Activated naive CD4-positive, alpha-beta T cell treated with anti-CD3 and anti-CD28 coated beads, Interleukin-2, amount 10 ng/mL, durations not matched to agents 7 days and 5 days (primary cell): ENCODE results near the gene LMF1.
"Not testable (repeated sequence)": the region's sequence is repeated elsewhere in the genome, so short reads cannot be mapped to it uniquely, and the experiment has no call there.

Experiments
- CTCF ChIA-PET: fragments of 350-600 bp; sonication (Branson Sonifier 250); formaldehyde crosslinking; loops from one replicate; lab custom pipeline; 2021; ENCODE audit warnings: antibody characterized with exemption; lab: Charles Lee
- DNase-seq: peaks from one replicate; pipeline ENCODE4 v3.0.0-alpha.2; 2020
- H3K27ac Mint-ChIP-seq: one replicate; pipeline ENCODE4 v1.8.0; 2021; ENCODE audit warnings: mild to moderate bottlenecking, moderate library complexity, mixed read lengths
- H3K27me3 Mint-ChIP-seq: one replicate; pipeline ENCODE4 v1.8.0; 2021; ENCODE audit warnings: mild to moderate bottlenecking, mixed read lengths
- H3K36me3 Mint-ChIP-seq: one replicate; pipeline ENCODE4 v1.8.0; 2021; ENCODE audit warnings: mixed read lengths
- H3K4me1 Mint-ChIP-seq: one replicate; pipeline ENCODE4 v1.8.0; 2021; ENCODE audit warnings: mixed read lengths
- H3K4me3 Mint-ChIP-seq: one replicate; pipeline ENCODE4 v1.8.0; 2021; ENCODE audit warnings: mild to moderate bottlenecking, moderate library complexity, mixed read lengths
- H3K9me3 Mint-ChIP-seq: one replicate; pipeline ENCODE4 v1.8.0; 2021; ENCODE audit warnings: mixed read lengths

LMF1 gene

GRCh38 chr16:888901-889570 is 81.7 kb downstream of the LMF1 start:
- no peaks in the 10 kb centered on the region for H3K4me1 Mint-ChIP-seq
- H3K4me3 Mint-ChIP-seq, result no peak overlapping the region
- no peak for DNase-seq
- CTCF ChIA-PET, result no interaction called here
- H3K36me3 Mint-ChIP-seq, result no peaks in the 10 kb centered on the region
- H3K27me3 Mint-ChIP-seq, result no peaks in the 10 kb centered on the region
- H3K27ac Mint-ChIP-seq, result no peak overlapping the region
- no peaks in the 10 kb centered on the region for H3K9me3 Mint-ChIP-seq

DNA sequence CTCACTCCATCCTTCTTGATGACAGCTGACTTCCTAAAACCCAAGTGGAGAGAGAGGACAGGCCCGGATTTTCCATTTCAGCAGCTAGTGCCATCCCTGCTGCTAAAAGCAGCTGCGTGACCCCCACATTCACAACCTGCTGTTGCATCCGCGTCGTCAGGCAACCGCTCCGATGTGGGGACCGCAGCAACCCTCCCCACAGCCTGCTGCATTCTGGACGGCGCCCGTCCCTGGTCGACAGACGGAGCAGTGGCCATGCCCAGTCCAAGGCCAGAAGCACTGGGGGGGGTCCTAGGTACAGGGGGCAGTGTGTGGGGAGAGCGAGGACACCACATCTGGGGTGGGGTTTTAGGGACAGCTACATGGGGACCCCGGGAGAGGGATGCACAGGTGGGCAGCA is 82.3 kb downstream of the LMF1 start:
- H3K36me3 Mint-ChIP-seq, DNase-seq, H3K27ac Mint-ChIP-seq, H3K9me3 Mint-ChIP-seq, H3K4me1 Mint-ChIP-seq, H3K4me3 Mint-ChIP-seq, CTCF ChIA-PET, H3K27me3 Mint-ChIP-seq: not testable (repeated sequence)

GRCh38 chr16:887846-888245 is 82.9 kb downstream of the LMF1 start:
- H3K4me3 Mint-ChIP-seq, result no peak overlapping the region
- H3K36me3 Mint-ChIP-seq, result no peaks in the 10 kb centered on the region
- DNase-seq, result no peak
- H3K27ac Mint-ChIP-seq, result no peak overlapping the region
- H3K27me3 Mint-ChIP-seq, result no peaks in the 10 kb centered on the region
- CTCF ChIA-PET, result no interaction called here
- H3K9me3 Mint-ChIP-seq, result no peaks in the 10 kb centered on the region
- H3K4me1 Mint-ChIP-seq, result no peaks in the 10 kb centered on the region

DNA sequence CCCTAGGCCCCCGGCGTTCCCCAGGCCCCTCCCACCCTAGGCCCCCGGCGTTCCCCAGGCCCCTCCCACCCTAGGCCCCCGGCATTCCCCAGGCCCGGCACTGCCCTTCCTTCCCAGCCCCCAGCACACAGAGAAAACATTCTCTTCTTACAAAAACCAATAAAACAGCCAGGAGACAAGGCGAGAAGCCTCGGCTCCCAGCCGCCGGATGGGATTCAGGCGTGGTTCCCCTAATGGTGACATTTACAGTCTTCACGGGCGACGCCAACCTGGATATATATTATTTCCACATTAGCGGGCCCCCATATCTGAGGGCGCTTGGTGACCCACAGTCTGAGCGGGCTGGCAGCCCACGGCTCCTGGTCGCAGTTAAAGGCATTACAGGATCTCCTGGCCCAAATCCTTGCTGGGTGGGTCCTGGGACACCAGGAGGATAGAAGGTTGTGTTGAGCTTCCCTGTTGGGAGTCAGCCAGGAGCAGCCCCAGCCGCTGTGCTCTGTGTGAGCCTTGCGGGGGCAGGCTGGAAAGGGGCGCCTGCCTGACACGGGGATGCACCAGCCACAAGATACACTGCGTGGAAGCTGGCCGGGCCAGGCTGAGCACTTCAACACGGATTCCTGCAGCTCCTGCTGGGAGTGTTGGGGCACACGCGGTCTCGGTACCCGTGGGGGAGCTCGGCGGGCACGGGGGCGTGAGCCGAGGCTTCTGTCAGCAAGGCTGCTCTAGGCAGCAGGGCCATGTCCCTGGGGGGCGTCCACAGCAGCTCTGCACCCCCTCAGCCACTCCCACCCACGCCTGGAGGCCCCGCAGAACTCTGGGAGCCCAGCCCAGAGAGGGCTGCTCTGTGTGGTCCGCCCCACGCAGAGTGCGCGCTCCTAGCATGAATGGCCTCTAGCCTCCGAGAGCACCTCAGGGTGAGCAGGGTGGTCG is 83.7 kb downstream of the LMF1 start:
- H3K9me3 Mint-ChIP-seq, result no peaks in the 10 kb centered on the region
- CTCF ChIA-PET, result no interaction called here

GRCh38 chr16:886084-886543 is 84.7 kb downstream of the LMF1 start:
- Mint-ChIP-seq H3K4me3 (no peak overlapping the region), H3K4me1 (no peaks in the 10 kb centered on the region), H3K27ac (no peak overlapping the region), H3K9me3 (no peaks in the 10 kb centered on the region), H3K36me3 (no peaks in the 10 kb centered on the region), H3K27me3 (no peaks in the 10 kb centered on the region)
- CTCF ChIA-PET, result no interaction called here
- no peak for DNase-seq

More for the DNA sequence above, 83.7 kb downstream of the LMF1 start:
- Mint-ChIP-seq H3K4me1 (no peaks in the 10 kb centered on the region), H3K27ac (no peak overlapping the region), H3K36me3 (no peaks in the 10 kb centered on the region), H3K27me3 (no peaks in the 10 kb centered on the region), H3K4me3 (no peak overlapping the region)
- no peak for DNase-seq

DNA sequence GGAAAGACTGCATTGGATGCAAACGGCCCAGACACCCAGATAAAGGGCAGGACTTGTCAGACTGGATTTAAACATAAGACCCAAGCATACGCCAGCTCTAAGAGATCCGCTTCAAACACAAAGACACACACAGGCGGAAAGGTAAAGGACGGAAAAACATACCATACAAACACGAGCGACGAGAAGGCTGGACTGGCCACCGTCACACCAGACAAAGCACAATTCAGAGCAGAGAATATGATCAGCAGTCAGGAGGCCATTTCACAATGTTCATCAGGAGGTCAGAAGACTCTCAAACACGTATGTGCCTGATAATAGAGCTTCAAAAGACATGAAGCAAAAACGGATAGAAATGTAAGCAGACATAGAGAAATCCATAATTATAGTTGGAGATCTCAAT is 85.4 kb downstream of the LMF1 start:
- no peak overlapping the region for H3K27ac Mint-ChIP-seq
- no peaks in the 10 kb centered on the region for H3K9me3 Mint-ChIP-seq
- DNase-seq, result no peak
- H3K36me3 Mint-ChIP-seq, result no peaks in the 10 kb centered on the region
- H3K4me3 Mint-ChIP-seq, result no peak overlapping the region
- H3K27me3 Mint-ChIP-seq, result no peaks in the 10 kb centered on the region
- no peaks in the 10 kb centered on the region for H3K4me1 Mint-ChIP-seq
- CTCF ChIA-PET, result interaction anchor here (0.6 kb wide), 1 partner anchor 1880 kb away, joined by 3 read pairs; no protein-coding TSS in a partner anchor

DNA sequence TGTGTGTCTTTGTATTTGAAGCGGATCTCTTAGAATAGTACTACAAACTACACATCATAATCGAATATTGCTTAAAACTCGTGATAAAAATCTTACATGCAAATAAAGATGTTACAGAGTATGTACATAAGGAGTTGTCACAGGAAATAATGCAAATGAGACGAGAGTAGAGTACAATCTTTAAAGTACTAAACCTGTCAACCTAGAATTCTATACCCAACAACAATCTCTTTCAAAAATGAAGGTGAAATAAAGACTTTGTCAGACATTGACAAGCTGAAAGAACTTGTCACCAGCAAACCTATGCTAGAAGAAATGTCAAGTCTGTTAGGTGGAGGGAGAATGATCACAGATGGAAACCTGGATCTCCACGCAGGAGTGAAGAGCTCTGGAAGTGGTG is 86.6 kb downstream of the LMF1 start:
- Mint-ChIP-seq H3K36me3 (no peaks in the 10 kb centered on the region), H3K4me1 (no peaks in the 10 kb centered on the region), H3K4me3 (no peak overlapping the region), H3K9me3 (no peaks in the 10 kb centered on the region), H3K27me3 (no peaks in the 10 kb centered on the region), H3K27ac (no peak overlapping the region)
- CTCF ChIA-PET, result interaction anchor here (0.7 kb wide), 1 partner anchor 262 kb away, joined by 5 read pairs; no protein-coding TSS in a partner anchor
- no peak for DNase-seq

DNA sequence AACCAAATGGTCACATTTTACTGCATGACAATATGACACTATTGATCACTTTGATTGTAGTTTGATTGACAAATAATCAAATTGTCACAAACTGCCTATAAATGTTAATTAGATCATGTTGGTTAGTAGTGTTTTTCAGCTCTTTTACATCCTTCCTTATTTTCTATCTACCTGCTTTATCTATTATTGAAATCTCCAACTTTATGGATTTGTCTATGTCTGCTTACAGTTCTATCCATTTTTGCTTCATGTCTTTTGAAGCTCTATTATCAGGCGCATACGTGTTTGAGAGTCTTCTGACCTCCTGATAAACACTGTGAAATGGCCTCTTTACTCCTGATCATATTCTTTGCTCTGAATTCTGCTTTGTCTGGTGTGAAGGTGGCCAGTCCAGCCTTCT is 87.0 kb downstream of the LMF1 start:
- Mint-ChIP-seq H3K27me3 (no peaks in the 10 kb centered on the region), H3K4me1 (no peaks in the 10 kb centered on the region), H3K36me3 (no peaks in the 10 kb centered on the region), H3K27ac (no peak overlapping the region), H3K9me3 (no peaks in the 10 kb centered on the region), H3K4me3 (no peak overlapping the region)
- CTCF ChIA-PET, result no interaction called here
- DNase-seq, result no peak

DNA sequence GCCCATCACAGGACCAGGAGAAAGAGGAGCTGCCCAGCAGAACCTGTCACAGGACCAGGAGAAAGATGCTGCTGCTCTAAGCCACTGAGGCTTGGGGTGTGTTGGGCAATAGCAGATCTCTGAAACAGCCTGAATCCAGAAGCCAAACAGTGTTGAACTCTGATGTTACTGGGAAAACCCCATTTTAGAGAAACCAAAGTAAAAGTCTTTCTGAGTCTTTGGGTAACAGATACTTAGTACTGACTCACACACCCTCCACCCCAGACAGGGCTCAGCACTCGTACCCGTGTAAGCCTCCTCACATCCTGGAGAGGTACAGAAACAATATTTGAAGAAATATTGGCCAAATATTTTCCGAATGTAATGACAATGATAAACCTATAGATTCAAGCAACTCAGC is 87.4 kb downstream of the LMF1 start:
- no peak overlapping the region for H3K4me3 Mint-ChIP-seq
- no peaks in the 10 kb centered on the region for H3K4me1 Mint-ChIP-seq
- H3K36me3 Mint-ChIP-seq, result no peaks in the 10 kb centered on the region
- no peaks in the 10 kb centered on the region for H3K27me3 Mint-ChIP-seq
- CTCF ChIA-PET, result no interaction called here
- DNase-seq, result no peak
- no peaks in the 10 kb centered on the region for H3K9me3 Mint-ChIP-seq
- no peak overlapping the region for H3K27ac Mint-ChIP-seq

DNA sequence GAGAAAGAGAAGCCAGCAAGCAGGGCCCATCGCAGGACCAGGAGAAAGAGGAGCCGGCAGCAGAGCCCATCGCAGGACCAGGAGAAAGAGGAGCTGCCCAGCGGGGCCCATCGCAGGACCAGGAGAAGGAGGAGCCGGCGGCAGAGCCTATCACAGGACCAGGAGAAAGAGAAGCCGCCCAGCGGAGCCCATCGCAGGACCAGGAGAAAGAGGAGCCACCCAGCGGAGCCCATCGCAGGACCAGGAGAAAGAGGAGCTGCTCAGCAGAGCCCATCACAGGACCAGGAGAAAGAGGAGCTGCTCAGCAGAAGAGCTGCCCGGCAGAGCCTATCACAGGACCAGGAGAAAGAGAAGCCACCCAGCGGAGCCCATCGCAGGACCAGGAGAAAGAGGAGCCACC is 88.1 kb downstream of the LMF1 start:
- H3K27ac Mint-ChIP-seq, DNase-seq, H3K4me1 Mint-ChIP-seq, CTCF ChIA-PET, H3K9me3 Mint-ChIP-seq, H3K4me3 Mint-ChIP-seq, H3K36me3 Mint-ChIP-seq, H3K27me3 Mint-ChIP-seq: not testable (repeated sequence)

GRCh38 chr16:882256-882655 is 88.5 kb downstream of the LMF1 start:
- no peak overlapping the region for H3K27ac Mint-ChIP-seq
- no peak overlapping the region for H3K4me3 Mint-ChIP-seq
- DNase-seq, result no peak
- no peaks in the 10 kb centered on the region for H3K9me3 Mint-ChIP-seq
- no peaks in the 10 kb centered on the region for H3K36me3 Mint-ChIP-seq
- H3K27me3 Mint-ChIP-seq, result no peaks in the 10 kb centered on the region
- H3K4me1 Mint-ChIP-seq, result no peaks in the 10 kb centered on the region
- CTCF ChIA-PET, result no interaction called here

- no peaks in the 10 kb centered on the region for H3K4me1 Mint-ChIP-seq
- no peaks in the 10 kb centered on the region for H3K36me3 Mint-ChIP-seq
- no peak overlapping the region for H3K27ac Mint-ChIP-seq
- no peaks in the 10 kb centered on the region for H3K9me3 Mint-ChIP-seq
- DNase-seq, result no peak
- CTCF ChIA-PET, result no interaction called here
- no peaks in the 10 kb centered on the region for H3K27me3 Mint-ChIP-seq
- H3K4me3 Mint-ChIP-seq, result no peak overlapping the region
Measured at GRCh38 chr16:881219-882097, 89.3 kb downstream of the LMF1 start.

DNA sequence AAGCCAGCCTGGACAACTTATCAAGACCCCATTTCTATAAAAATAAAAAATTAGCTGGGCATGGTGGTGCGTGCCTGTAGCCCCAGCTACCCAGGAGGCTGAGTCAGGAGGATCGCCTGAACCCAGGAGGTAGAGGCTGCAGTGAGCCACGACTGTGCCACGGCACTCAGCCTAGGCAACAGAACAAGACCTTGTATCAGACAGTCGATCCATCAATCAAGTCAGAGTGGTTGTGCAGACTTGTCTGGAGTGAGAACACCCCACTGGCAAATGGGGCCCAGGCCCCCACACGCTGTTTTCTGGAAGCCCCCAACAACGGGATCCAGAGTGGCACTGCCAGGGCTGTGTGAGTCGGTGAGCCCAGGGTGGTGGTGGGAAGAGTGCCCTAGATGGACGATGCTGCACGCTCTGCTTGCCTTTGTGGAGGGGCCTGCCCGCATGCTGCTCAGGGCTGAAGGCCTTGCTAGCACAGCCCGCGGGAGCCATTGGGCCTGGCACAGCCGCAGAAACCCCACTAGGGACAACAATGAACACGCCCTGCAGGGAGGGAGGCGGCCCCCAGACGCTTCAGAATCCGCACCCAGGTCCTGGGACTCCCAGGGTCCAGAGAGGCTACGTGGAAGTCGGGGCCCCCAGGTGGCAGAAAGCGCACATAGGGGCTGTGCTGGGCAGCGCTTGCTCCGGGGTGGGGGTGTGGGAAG is 90.2 kb downstream of the LMF1 start:
- no peak overlapping the region for H3K27ac Mint-ChIP-seq
- H3K4me3 Mint-ChIP-seq, result no peak overlapping the region
- no peaks in the 10 kb centered on the region for H3K27me3 Mint-ChIP-seq
- DNase-seq, result no peak
- H3K36me3 Mint-ChIP-seq, result no peaks in the 10 kb centered on the region
- H3K4me1 Mint-ChIP-seq, result no peaks in the 10 kb centered on the region
- no peaks in the 10 kb centered on the region for H3K9me3 Mint-ChIP-seq
- CTCF ChIA-PET, result no interaction called here

GRCh38 chr16:879986-880385 is 90.8 kb downstream of the LMF1 start:
- Mint-ChIP-seq H3K9me3 (no peaks in the 10 kb centered on the region), H3K4me1 (no peaks in the 10 kb centered on the region), H3K27ac (no peak overlapping the region), H3K4me3 (no peak overlapping the region), H3K36me3 (no peaks in the 10 kb centered on the region), H3K27me3 (no peaks in the 10 kb centered on the region)
- CTCF ChIA-PET, result no interaction called here
- DNase-seq, result no peak
